ENCODE results near the gene MELTF. TPM values are rescaled to one million over a fixed set of nuclear protein-coding genes. Genes with fewer than 3 reads are reported as not detected.
A peak's percentile ranks its signal among the peaks of the same experiment; 100 is the strongest.

The MELTF gene
- total and polyA plus RNA-seq, 2 of the 13 experiments (the other 11 are each of a cell fraction or from before 2014, with no cell fraction given), result 3.2 to 7.5 TPM

DNA sequence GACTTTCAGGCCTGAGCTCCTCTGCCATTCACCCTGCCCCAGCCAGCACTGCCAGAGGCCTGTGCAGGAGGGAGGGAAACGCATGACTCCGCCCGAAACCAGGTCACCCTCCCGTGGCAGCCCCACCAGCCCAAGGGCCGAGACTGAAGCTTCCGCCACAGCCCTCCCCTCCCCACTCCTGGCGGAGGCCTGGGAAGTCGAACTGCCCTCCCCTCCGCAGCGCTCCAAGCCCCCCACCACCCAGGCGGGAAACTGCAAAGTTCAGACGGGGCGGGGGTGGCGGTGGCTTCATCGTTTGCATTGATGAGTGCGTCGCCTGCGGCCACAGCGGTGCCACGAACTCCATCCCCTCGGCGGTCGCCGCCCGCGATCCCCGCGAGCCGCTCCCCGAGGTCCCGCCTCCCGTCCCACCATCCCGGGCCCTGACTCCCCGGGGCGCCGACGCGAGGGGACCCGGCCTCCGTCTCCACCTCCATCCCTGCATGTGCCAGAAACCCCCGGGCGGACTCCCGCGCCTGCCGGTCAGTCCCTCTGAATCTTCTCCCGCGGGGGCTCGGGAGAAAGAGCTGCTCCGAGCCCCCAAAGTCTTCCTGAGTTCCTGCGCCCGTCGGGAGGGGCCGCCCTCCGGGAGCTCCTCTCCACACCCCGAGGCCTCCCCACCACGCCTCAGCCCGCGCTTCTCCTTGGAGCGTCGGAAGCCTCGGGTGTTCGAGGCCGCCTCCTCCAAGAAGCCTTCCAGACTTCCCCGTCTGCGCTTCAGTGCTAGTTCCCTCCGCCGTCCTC is 698 bp downstream of the MELTF start:
- no peaks in the 10 kb centered on the region for H3K9me3 ChIP-seq (ENCODE audit: low read length)
- WGBS (ENCODE audit: low lambda C conversion rate), result 0% methylated on average over 4 of the region's 67 CpGs
- peak overlapping the region; percentile 75 to 78 (median 78); a peak in 5 of 6 replicates for H3K4me3 ChIP-seq (replicated peaks in 1 of 3; ENCODE audit: insufficient read depth in 1 of 3, low read depth in 2 of 3, low read length in 3 of 3)
- ChIA-PET POLR2A (interaction anchor here (1.0 to 1.9 kb wide), 3 partner anchors 25 to 49 kb away, joined by 3 to 9 read pairs (median 5); no protein-coding TSS in a partner anchor), CTCF (ENCODE audit: low intra/inter-chr PET ratio, low total read pairs) (interaction anchor here (0.7 to 1.3 kb wide), 2 partner anchors 26 to 50 kb away, joined by 5 read pairs; no protein-coding TSS in a partner anchor)
- 0 out of 5 replicates have a peak, but pooled peaks cover 0 to 7% of the 10 kb centered on the region in 2 experiments for H3K27me3 ChIP-seq (ENCODE audit: control insufficient read depth in 1 of 2, insufficient read depth in 2 of 2, low read length in 2 of 2)
- no peaks in the 10 kb centered on the region for H3K79me2 ChIP-seq (ENCODE audit: insufficient read depth, low read length)
- no peak for FAIRE-seq
- H3K9ac ChIP-seq (ENCODE audit: insufficient read depth, low read depth, low read length), result peak overlapping the region; percentile 67
- H3K36me3 ChIP-seq (replicated peaks in 1 of 2; ENCODE audit: control insufficient read depth in 1 of 2, insufficient read depth in 2 of 2, low read length in 2 of 2), result no peaks in the 10 kb centered on the region; a peak in 1 of 5 replicates
- H3K4me1 ChIP-seq (ENCODE audit: insufficient read depth, low read length), result peaks cover 39% of the 10 kb centered on the region
- intact Hi-C loops (cut with micrococcal nuclease; ENCODE audit: unreplicated experiment), result loop anchor here (1.0 kb wide), 1 partner anchor 51 kb away; no protein-coding TSS in a partner anchor
- H3K4me2 ChIP-seq (ENCODE audit: low read depth, low read length), result peak overlapping the region; percentile 85
- no peak overlapping the region for H3K27ac ChIP-seq (ENCODE audit: extremely low read length, insufficient read depth, low read length)
- in situ Hi-C loops (cut with HindIII; ENCODE audit: extremely low pct_ligation_motif_present, low pct_unique_long_range_greater_than_20kb), result no loop called here
- no peaks in the 10 kb centered on the region for H4K20me1 ChIP-seq (ENCODE audit: insufficient read depth, low read length)
- ATAC-seq, result peak; percentile 8
- no peak overlapping the region for H2AFZ ChIP-seq (ENCODE audit: low read length)
- no peak for DNase-seq (ENCODE audit: low spot score)
- no TSS peak for BruUV-seq (replicated peaks)
- peak; percentile 20; the same call in 1 of the 2 replicates for TF ChIP-seq ZNF773 (CRISPR knock-in tag; IDR thresholded peaks at IDR 0.05; ENCODE audit: borderline replicate concordance)
- TF ChIP-seq ZNF333 (CRISPR knock-in tag; IDR thresholded peaks at IDR 0.05; ENCODE audit: borderline replicate concordance), result 0 out of 2 replicates have a peak, but pooled peaks have one; percentile 41
- TF ChIP-seq, protein P1, sequence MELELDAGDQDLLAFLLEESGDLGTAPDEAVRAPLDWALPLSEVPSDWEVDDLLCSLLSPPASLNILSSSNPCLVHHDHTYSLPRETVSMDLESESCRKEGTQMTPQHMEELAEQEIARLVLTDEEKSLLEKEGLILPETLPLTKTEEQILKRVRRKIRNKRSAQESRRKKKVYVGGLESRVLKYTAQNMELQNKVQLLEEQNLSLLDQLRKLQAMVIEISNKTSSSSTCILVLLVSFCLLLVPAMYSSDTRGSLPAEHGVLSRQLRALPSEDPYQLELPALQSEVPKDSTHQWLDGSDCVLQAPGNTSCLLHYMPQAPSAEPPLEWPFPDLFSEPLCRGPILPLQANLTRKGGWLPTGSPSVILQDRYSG (CRISPR knock-in tag; IDR thresholded peaks at IDR 0.05), result no peak
- TF ChIP-seq NFIB (CRISPR knock-in tag; IDR thresholded peaks at IDR 0.05; ENCODE audit: borderline replicate concordance), result no peak
- 0 out of 2 replicates have a peak, but pooled peaks have one; percentile 29 for TF ChIP-seq TOPORS (CRISPR knock-in tag; IDR thresholded peaks at IDR 0.05)
- 0 out of 2 replicates have a peak, but pooled peaks have one; percentile 2 for TF ChIP-seq PITX1 (CRISPR knock-in tag; IDR thresholded peaks at IDR 0.05)
- TF ChIP-seq ZNF572 (CRISPR knock-in tag; IDR thresholded peaks at IDR 0.05), result 0 out of 2 replicates have a peak, but pooled peaks have one; percentile 23
- TF ChIP-seq ZNF678 (CRISPR knock-in tag; IDR thresholded peaks at IDR 0.05), result 0 out of 2 replicates have a peak, but pooled peaks have one; percentile 15
- TF ChIP-seq ZMYM3 (CRISPR knock-in tag; IDR thresholded peaks at IDR 0.05), result peak; percentile 88
- TF ChIP-seq, protein P2, sequence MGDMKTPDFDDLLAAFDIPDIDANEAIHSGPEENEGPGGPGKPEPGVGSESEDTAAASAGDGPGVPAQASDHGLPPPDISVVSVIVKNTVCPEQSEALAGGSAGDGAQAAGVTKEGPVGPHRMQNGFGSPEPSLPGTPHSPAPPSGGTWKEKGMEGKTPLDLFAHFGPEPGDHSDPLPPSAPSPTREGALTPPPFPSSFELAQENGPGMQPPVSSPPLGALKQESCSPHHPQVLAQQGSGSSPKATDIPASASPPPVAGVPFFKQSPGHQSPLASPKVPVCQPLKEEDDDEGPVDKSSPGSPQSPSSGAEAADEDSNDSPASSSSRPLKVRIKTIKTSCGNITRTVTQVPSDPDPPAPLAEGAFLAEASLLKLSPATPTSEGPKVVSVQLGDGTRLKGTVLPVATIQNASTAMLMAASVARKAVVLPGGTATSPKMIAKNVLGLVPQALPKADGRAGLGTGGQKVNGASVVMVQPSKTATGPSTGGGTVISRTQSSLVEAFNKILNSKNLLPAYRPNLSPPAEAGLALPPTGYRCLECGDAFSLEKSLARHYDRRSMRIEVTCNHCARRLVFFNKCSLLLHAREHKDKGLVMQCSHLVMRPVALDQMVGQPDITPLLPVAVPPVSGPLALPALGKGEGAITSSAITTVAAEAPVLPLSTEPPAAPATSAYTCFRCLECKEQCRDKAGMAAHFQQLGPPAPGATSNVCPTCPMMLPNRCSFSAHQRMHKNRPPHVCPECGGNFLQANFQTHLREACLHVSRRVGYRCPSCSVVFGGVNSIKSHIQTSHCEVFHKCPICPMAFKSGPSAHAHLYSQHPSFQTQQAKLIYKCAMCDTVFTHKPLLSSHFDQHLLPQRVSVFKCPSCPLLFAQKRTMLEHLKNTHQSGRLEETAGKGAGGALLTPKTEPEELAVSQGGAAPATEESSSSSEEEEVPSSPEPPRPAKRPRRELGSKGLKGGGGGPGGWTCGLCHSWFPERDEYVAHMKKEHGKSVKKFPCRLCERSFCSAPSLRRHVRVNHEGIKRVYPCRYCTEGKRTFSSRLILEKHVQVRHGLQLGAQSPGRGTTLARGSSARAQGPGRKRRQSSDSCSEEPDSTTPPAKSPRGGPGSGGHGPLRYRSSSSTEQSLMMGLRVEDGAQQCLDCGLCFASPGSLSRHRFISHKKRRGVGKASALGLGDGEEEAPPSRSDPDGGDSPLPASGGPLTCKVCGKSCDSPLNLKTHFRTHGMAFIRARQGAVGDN (CRISPR knock-in tag; IDR thresholded peaks at IDR 0.05), result peak; percentile 74
- 0 out of 2 replicates have a peak, but pooled peaks have one; percentile 10 for TF ChIP-seq HDAC2 (CRISPR knock-in tag; IDR thresholded peaks at IDR 0.05)
- peak; percentile 45; the same call in 1 of the 2 replicates for TF ChIP-seq ISL2 (CRISPR knock-in tag; IDR thresholded peaks at IDR 0.05)
- TF ChIP-seq, protein P3, sequence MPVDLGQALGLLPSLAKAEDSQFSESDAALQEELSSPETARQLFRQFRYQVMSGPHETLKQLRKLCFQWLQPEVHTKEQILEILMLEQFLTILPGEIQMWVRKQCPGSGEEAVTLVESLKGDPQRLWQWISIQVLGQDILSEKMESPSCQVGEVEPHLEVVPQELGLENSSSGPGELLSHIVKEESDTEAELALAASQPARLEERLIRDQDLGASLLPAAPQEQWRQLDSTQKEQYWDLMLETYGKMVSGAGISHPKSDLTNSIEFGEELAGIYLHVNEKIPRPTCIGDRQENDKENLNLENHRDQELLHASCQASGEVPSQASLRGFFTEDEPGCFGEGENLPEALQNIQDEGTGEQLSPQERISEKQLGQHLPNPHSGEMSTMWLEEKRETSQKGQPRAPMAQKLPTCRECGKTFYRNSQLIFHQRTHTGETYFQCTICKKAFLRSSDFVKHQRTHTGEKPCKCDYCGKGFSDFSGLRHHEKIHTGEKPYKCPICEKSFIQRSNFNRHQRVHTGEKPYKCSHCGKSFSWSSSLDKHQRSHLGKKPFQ (CRISPR knock-in tag; IDR thresholded peaks at IDR 0.05; ENCODE audit: insufficient replicate concordance), result peak; percentile 4
- 0 out of 2 replicates have a peak, but pooled peaks have one; percentile 30 for TF ChIP-seq PCBP1 (IDR thresholded peaks at IDR 0.05; ENCODE audit: borderline replicate concordance, low read depth, low read length)

Measured in HepG2 (cell line).